Tibial artery (tissue), 4 donors: ENCODE data around the gene HIP1.

Experiments
- DNase-seq, 2 donors: peaks; one replicate each; pipeline ENCODE4 v3.0.0-alpha.2; 2019
- H3K27ac ChIP-seq, 2 donors: fragments of 200-600 bp; sonication (generic) in 1 of 2; 1 replicate in 1 of 2; 2 replicates in 1 of 2; pipeline ENCODE4 v1.5.1; 2018 to 2019; ENCODE audit warnings: mild to moderate bottlenecking in 1 of 2
- H3K27me3 ChIP-seq, 2 donors: fragments of 200-600 bp; sonication (generic) in 1 of 2; one replicate each; pipeline versions ENCODE4 v1.5.1 to v1.6.0; 2016 to 2019
- H3K36me3 ChIP-seq, 3 donors: fragments of 200-600 bp; sonication (generic) in 2 of 3; one replicate each; pipeline ENCODE4 v1.5.1; 2016 to 2019; ENCODE audit warnings: mild to moderate bottlenecking in 2 of 3
- H3K4me1 ChIP-seq, 4 donors: fragments of 200-600 bp; sonication (generic) in 2 of 4; 1 replicate in 3 of 4; 2 replicates in 1 of 4; pipeline ENCODE4 v1.5.1; 2016 to 2019
- H3K4me3 ChIP-seq, 2 donors: fragments of 200-600 bp; sonication (generic) in 1 of 2; 1 replicate in 1 of 2; 2 replicates in 1 of 2; pipeline ENCODE4 v1.5.1; 2018 to 2019; ENCODE audit warnings: mild to moderate bottlenecking in 2 of 2
- H3K9me3 ChIP-seq, 3 donors: fragments of 200-600 bp; sonication (generic) in 1 of 3; one replicate each; pipeline ENCODE4 v1.5.1; 2016 to 2019
- CTCF ChIP-seq, 2 experiments: fragments of 200-600 bp in 1 of 2; fragments of 450-650 bp in 1 of 2; IDR thresholded peaks; one replicate each; pipeline ENCODE4 v1.5.1; 2017 to 2019; ENCODE audit warnings: antibody characterized with exemption in 2 of 2, mild to moderate bottlenecking in 1 of 2, moderate library complexity in 1 of 2
- intact Hi-C: fragments of 100-400 bp; cut with DNase I; formaldehyde crosslinking; loops from one replicate; pipeline ENCODE4 v1.15.0; 2023; ENCODE audit warnings: low total_unique reads

The HIP1 gene

GRCh38 chr7:75623390-75624133, 115.2 kb downstream of the HIP1 start:
- TF ChIP-seq CTCF (IDR thresholded peaks at IDR 0.05) = no peak

DNA sequence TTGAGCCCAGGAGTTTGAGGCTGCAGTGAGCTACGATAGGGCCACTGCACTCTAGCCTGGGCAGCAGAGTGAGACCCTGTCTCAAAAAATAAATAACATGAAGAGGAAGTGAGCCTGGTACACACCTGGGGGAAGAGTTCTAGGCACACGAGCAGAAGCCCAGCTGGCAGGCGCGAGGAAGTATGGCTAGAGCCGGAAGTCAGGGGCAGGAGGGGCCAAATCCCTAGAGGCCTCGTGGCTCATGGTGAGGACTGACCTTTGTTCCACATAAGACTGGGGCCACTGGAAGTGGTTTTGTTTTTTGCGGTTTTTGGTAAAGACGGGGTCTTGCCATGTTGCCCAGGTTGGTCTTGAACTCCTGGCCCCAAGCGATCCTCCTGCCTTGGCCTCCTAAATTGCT, 117.6 kb downstream of the HIP1 start:
- H3K4me1 ChIP-seq = peaks cover 0 to 47% (median 18%) of the 10 kb centered on the region in 4 donors
- no peak overlapping the region for H3K27ac ChIP-seq
- no peak for DNase-seq

More at GRCh38 chr7:75623390-75624133, 115.2 kb downstream of the HIP1 start:
- DNase-seq = no peak
- H3K9me3 ChIP-seq = peaks cover 0 to 6% (median 0%) of the 10 kb centered on the region in 3 donors
- intact Hi-C loops = no loop called here
- H3K4me1 ChIP-seq = peaks cover 0 to 31% (median 18%) of the 10 kb centered on the region in 4 donors
- H3K27me3 ChIP-seq = no peaks in the 10 kb centered on the region
- H3K27ac ChIP-seq = peak overlapping the region; percentile 72 to 75
- H3K4me3 ChIP-seq = no peak overlapping the region
- H3K36me3 ChIP-seq = peaks cover 0 to 18% (median 7%) of the 10 kb centered on the region in 3 donors

GRCh38 chr7:75619636-75620035, 119.1 kb downstream of the HIP1 start:
- no peak for DNase-seq
- no peak for TF ChIP-seq CTCF (IDR thresholded peaks at IDR 0.05)
- H3K4me1 ChIP-seq = peaks cover 0 to 42% (median 18%) of the 10 kb centered on the region in 4 donors
- no peak overlapping the region for H3K4me3 ChIP-seq
- intact Hi-C loops = no loop called here
- peaks cover 0 to 11% (median 6%) of the 10 kb centered on the region in 3 donors for H3K36me3 ChIP-seq
- H3K9me3 ChIP-seq = no peaks in the 10 kb centered on the region
- H3K27ac ChIP-seq = no peak overlapping the region
- no peaks in the 10 kb centered on the region for H3K27me3 ChIP-seq

More for the DNA sequence above, 117.6 kb downstream of the HIP1 start:
- no peak for TF ChIP-seq CTCF (IDR thresholded peaks at IDR 0.05)
- intact Hi-C loops = no loop called here
- no peaks in the 10 kb centered on the region for H3K9me3 ChIP-seq
- H3K36me3 ChIP-seq = peaks cover 0 to 11% (median 6%) of the 10 kb centered on the region in 3 donors
- no peak overlapping the region for H3K4me3 ChIP-seq
- H3K27me3 ChIP-seq = no peaks in the 10 kb centered on the region

- TF ChIP-seq CTCF (IDR thresholded peaks at IDR 0.05) = no peak
- H3K9me3 ChIP-seq = no peaks in the 10 kb centered on the region
- H3K27ac ChIP-seq = no peak overlapping the region
- DNase-seq = peak; percentile 75 to 82
- H3K4me3 ChIP-seq = no peak overlapping the region
- peaks cover 0 to 28% (median under 1%) of the 10 kb centered on the region in 4 donors for H3K4me1 ChIP-seq
- no peaks in the 10 kb centered on the region for H3K27me3 ChIP-seq
- intact Hi-C loops = no loop called here
- peaks cover 0 to 11% (median 6%) of the 10 kb centered on the region in 3 donors for H3K36me3 ChIP-seq
Measured at GRCh38 chr7:75617634-75618234, 121.0 kb downstream of the HIP1 start.

- Histone ChIP-seq H3K27ac (no peak overlapping the region), H3K9me3 (no peaks in the 10 kb centered on the region), H3K4me1 (peaks cover 0 to 35% (median 7%) of the 10 kb centered on the region in 4 donors), H3K36me3 (peaks cover 0 to 11% (median 6%) of the 10 kb centered on the region in 3 donors), H3K27me3 (no peaks in the 10 kb centered on the region), H3K4me3 (no peak overlapping the region)
- no peak for TF ChIP-seq CTCF (IDR thresholded peaks at IDR 0.05)
- no peak for DNase-seq
- intact Hi-C loops = no loop called here
Measured at GRCh38 chr7:75616421-75617167, 122.1 kb downstream of the HIP1 start.
